Rectal smooth muscle tissue (tissue), 1 donor: Measurements from ENCODE around the gene GPC6.

ENCODE experiments used
- H3K27ac ChIP-seq: one replicate; pipeline ENCODE4 v1.7.0; 2013; ENCODE audit warnings: low read depth, low read length, inconsistent platforms
- H3K27me3 ChIP-seq: one replicate; pipeline ENCODE4 v1.7.0; 2013; ENCODE audit warnings: low read length; ENCODE audit not compliant: control insufficient read depth, insufficient read depth
- H3K36me3 ChIP-seq: one replicate; pipeline ENCODE4 v1.7.0; 2013; ENCODE audit warnings: low read length; ENCODE audit not compliant: control insufficient read depth, insufficient read depth
- H3K4me1 ChIP-seq: one replicate; pipeline ENCODE4 v1.7.0; 2013; ENCODE audit warnings: low read length; ENCODE audit not compliant: control insufficient read depth, insufficient read depth
- H3K4me3 ChIP-seq: one replicate; pipeline ENCODE4 v1.7.0; 2013; ENCODE audit warnings: low read length
- H3K9ac ChIP-seq: one replicate; pipeline ENCODE4 v1.7.0; 2013; ENCODE audit warnings: low read length

Gene GPC6

DNA sequence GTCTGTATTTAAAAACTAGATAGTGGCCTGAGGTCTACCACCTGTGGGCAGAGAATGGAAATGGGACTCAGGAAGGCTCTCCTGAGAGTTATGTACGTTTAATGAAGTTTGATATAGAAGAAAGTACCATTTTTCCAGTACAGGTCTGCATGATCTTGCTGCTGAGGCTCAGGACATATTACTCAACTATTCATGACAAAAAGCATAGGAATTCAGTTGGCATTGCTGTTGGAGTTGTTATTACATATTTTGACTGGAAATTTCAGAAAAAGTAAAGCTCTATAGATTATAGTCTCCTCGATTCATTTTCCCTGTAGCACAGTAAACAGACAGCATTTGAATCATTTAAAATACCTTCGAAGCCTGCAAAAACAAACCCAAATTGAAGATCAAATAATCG, 783.1 kb downstream of the GPC6 start:
- Histone ChIP-seq H3K27ac (no peak overlapping the region), H3K4me3 (no peak overlapping the region), H3K4me1 (no peaks in the 10 kb centered on the region), H3K9ac (no peak overlapping the region), H3K27me3 (no peaks in the 10 kb centered on the region), H3K36me3 (no peaks in the 10 kb centered on the region)

DNA sequence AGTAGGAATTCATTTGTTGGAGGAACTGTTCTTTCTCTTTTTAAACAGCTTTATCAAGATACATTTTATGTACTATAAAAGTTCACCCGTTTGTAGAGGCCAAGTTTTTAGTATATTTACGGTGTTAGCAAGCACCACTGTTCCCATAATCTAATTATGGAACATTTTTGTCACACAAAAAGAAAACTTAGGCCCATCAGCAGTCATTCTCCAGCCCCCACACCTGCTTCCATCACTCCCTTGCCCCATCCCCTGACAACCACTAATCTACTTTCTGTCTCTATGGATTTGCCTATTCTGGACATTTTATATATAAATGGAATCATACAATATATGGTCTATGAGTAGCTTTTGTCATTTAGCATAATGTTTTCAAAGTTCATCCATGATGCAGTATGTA, 787.9 kb downstream of the GPC6 start:
- H3K9ac ChIP-seq, result no peak overlapping the region
- no peaks in the 10 kb centered on the region for H3K4me1 ChIP-seq
- no peaks in the 10 kb centered on the region for H3K27me3 ChIP-seq
- H3K4me3 ChIP-seq, result no peak overlapping the region
- no peak overlapping the region for H3K27ac ChIP-seq
- H3K36me3 ChIP-seq, result no peaks in the 10 kb centered on the region

DNA sequence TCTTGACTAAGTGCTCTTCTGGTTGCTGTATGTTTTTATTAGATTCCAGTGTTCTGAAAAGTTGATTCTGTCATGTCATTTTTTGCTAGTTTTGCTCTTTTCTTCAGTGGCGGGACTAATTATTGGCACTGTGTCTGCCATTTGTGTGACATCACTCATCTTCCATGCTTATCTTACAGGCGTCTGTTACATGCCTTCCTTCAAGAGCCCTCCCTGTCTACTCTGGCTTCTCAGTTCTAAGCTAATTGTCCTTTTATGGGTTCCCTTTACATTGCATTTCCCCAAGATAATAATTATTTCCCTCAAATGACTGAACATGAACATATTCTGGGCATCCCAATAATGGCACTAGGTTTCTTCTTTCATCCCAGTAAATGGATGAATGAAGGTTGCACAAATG, 793.8 kb downstream of the GPC6 start:
- Histone ChIP-seq H3K4me3 (no peak overlapping the region), H3K36me3 (no peaks in the 10 kb centered on the region), H3K27me3 (no peaks in the 10 kb centered on the region), H3K4me1 (no peaks in the 10 kb centered on the region), H3K27ac (no peak overlapping the region), H3K9ac (no peak overlapping the region)

DNA sequence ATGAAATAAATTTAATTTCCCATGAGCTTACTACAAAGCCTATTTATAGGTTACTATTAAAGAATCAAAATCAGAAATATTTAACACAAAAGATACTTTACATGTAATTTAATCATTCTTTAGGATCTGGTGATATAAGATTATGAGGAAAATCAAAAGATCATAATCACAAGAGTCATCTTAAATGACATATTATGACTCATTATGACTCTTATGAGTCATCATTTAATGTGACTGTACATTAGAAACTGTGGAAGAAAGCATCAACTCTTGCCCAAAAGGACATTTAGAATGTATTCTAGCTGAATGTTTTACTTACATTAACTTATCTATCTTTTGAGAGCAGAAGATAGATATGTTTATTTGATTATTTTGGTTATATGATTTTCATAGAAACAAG, 794.2 kb downstream of the GPC6 start:
- Histone ChIP-seq H3K27me3 (no peaks in the 10 kb centered on the region), H3K36me3 (no peaks in the 10 kb centered on the region), H3K9ac (no peak overlapping the region), H3K4me1 (no peaks in the 10 kb centered on the region), H3K4me3 (no peak overlapping the region), H3K27ac (no peak overlapping the region)

DNA sequence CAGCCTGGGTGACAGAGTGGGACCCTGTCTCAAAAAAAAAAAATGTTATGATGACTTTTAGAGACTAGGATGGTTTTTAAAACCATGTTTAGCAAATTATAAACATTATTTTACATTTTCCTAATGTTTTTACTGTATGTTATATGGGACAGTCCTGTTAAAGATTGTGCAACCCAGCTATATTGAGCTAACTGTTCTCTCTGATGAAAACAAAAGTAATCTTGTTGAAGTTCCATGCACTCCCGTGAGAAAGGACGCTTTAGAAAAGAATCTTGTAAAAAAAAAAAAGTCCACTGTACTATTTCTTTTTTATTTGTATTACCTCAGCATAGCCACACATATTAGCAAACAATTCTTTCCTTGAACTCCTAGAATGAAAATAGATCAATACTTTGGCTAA, 801.6 kb downstream of the GPC6 start:
- Histone ChIP-seq H3K36me3 (no peaks in the 10 kb centered on the region), H3K27me3 (no peaks in the 10 kb centered on the region), H3K27ac (no peak overlapping the region), H3K4me3 (no peak overlapping the region), H3K9ac (no peak overlapping the region), H3K4me1 (peaks cover 2% of the 10 kb centered on the region)

DNA sequence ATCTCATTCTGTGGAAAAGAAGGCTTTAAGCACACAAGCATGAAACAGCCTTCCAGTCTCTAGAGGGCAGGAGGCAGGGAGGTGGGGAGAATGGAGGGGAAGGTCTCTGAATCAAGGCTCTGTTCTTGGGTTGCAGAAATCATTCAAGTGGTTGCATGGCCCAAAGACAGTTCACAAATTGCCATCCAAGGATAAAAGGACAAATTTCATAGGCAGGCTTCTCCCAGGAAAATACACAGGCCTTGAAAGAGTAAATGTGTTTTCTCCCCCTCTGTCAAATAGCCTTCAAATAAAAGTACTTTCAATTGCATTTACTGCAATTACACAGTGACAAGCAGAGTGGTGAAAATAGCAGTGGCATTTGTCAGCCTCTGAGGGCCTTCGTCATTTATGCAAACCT, 802.0 kb downstream of the GPC6 start:
- Histone ChIP-seq H3K4me3 (no peak overlapping the region), H3K27me3 (no peaks in the 10 kb centered on the region), H3K9ac (no peak overlapping the region), H3K36me3 (no peaks in the 10 kb centered on the region), H3K27ac (no peak overlapping the region), H3K4me1 (peaks cover 2% of the 10 kb centered on the region)

DNA sequence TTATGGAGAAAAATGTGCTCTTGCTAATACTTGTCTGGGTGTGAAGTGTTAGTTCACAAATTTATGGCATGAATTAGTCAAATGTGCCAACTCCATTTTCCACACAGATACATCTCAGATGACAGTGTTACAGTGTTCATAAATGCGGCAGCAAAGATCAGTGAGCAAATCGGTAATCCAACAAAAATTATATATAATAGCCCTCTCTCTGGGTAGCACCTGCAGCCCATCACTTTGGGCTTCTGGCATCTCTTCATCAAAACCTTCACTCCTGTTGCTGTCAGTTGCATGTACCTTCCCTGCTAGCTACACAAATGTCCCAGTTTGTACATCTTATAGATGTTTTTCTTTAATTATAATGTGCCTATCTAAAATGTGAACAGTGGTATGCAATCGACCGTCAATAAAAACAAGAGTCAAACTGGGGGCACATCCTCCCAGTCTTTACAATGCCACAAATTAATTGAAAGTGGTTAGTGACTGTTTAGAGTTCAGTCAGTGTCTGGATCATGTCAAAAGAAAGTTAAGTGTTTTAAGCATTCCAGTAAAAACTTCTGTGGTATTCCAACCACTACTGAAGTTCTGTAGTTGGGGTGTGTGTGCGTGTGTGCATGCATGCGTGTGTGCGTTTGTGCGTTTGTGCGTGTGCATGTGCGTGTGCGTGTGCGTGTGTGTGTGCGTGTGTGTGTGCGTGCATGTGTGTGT, 804.0 kb downstream of the GPC6 start:
- peaks cover 2% of the 10 kb centered on the region for H3K4me1 ChIP-seq
- H3K9ac ChIP-seq, result no peak overlapping the region
- H3K4me3 ChIP-seq, result no peak overlapping the region
- no peaks in the 10 kb centered on the region for H3K36me3 ChIP-seq
- no peaks in the 10 kb centered on the region for H3K27me3 ChIP-seq
- H3K27ac ChIP-seq, result no peak overlapping the region

DNA sequence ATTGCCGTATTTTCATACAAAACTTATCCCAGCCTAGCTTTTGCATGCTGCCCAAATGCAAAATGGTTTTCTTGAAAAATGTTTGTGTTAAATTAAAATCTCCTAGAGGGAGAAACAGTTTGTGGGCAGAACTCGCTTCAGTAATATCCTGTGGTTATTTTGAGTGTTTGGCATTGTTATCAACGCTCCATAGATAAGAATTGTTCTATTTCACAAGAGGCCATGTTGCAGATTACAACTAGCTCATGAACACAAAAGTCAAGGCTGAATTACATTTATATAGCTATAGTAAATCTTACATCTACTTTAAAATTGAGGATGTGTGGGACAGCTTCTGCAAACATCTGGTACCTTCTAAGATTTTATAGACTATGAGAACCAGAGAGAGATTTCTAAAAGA, 805.0 kb downstream of the GPC6 start:
- no peak overlapping the region for H3K9ac ChIP-seq
- H3K27me3 ChIP-seq, result no peaks in the 10 kb centered on the region
- peaks cover 2% of the 10 kb centered on the region for H3K4me1 ChIP-seq
- no peak overlapping the region for H3K27ac ChIP-seq
- H3K36me3 ChIP-seq, result no peaks in the 10 kb centered on the region
- H3K4me3 ChIP-seq, result no peak overlapping the region

DNA sequence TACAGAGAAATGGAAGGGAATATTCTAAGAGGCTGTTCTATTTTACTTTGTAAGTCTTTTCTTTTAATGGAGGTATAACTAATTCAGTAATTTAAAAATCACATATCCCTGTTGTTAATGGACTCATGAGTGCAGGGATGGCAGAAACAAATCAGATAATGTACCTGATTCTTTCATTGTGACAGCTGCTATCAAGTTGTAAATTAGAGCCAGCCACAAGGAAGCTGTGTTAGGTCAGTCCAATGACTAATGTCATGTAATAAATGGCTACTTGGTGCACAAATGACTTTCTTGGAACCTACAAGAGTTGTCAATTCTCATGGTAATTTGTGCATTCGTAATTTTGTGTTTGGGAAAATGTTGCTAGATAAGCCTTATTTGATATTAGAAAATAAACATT, 806.5 kb downstream of the GPC6 start:
- Histone ChIP-seq H3K27me3 (no peaks in the 10 kb centered on the region), H3K36me3 (no peaks in the 10 kb centered on the region), H3K4me1 (peaks cover 2% of the 10 kb centered on the region), H3K9ac (no peak overlapping the region), H3K27ac (no peak overlapping the region), H3K4me3 (no peak overlapping the region)

DNA sequence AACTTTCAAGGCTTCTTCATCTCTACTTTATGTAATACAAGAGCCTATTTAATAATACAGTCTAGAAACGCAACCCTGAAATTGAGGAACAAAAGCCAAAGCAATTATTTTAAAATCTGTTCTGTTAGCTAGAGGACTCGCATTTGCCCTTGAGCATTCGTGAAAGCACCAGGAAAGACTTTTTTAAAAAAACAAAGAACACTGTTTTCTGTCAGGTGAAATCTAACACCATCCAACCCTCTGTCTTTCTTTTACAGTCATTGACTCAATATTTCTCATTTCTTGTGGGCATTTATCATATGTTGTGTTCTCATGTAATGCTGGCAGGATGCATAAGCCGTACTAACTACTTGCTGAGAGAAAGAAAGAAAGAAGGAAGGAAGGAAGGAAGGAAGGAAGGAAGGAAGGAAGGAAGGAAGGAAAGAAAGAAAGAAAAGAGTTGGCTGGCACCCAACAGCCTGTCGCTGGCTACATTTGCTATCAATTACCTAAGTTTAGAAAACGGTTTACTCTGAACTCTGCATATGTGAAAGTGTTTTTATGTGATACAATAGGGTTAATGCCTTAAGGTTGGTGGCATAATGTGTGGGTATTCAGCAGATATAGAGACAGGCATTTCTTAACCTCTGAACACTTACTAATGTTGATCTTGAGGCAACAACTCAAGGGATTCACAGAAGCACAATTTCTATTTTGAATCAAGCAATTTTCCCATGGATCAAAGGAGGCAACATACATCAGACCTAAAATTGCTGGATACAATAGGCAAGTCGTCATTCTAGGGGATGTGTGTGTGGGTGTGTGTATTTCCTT, 807.4 kb downstream of the GPC6 start:
- H3K4me1 ChIP-seq, result peaks cover 2% of the 10 kb centered on the region
- H3K9ac ChIP-seq, result no peak overlapping the region
- no peak overlapping the region for H3K27ac ChIP-seq
- no peaks in the 10 kb centered on the region for H3K27me3 ChIP-seq
- H3K36me3 ChIP-seq, result no peaks in the 10 kb centered on the region
- H3K4me3 ChIP-seq, result no peak overlapping the region

DNA sequence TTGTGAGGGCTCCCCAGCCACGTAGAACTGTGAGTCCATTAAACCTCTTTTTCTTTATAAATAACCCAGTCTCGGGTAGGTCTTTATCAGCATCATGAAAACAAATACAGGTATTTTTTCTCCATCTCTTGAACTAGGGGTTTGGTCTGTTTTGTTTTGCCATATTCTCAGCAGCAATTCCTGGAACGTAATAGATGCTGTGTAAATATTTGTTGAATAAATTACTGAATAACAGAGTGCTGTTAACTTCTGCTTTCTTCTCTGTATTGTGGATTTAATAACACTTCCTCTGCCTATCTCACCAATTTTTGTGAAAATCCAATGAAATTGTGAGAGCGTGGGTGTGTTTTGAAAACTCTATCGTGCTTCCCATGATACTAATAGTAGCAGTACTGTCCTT, 823.4 kb downstream of the GPC6 start:
- Histone ChIP-seq H3K27me3 (no peaks in the 10 kb centered on the region), H3K4me1 (no peaks in the 10 kb centered on the region), H3K36me3 (no peaks in the 10 kb centered on the region), H3K4me3 (no peak overlapping the region), H3K9ac (no peak overlapping the region), H3K27ac (no peak overlapping the region)

DNA sequence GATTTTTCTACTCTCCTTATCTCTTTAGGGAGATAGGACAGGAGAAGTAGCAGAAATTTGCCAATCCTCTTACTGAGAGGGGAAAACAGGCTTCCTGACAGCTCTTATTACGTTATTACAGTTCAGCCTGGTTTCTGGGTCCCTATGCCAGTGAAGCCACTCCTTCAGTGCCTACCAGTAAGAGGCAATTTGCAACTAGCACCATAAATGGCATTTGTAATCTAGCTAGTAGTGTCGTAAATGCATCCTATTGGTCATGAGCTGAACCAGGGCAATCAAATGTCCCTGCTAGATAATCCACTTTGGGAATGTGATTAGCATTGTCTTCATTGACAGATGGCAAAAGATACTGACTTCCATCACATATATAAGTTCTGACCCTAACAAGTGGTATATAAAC, 824.1 kb downstream of the GPC6 start:
- Histone ChIP-seq H3K4me1 (no peaks in the 10 kb centered on the region), H3K36me3 (no peaks in the 10 kb centered on the region), H3K27me3 (no peaks in the 10 kb centered on the region), H3K27ac (no peak overlapping the region), H3K4me3 (no peak overlapping the region), H3K9ac (no peak overlapping the region)
